CD14-positive monocyte (primary cell): Measurements from ENCODE around the gene GRIK4. TPM values are rescaled to one million over a fixed set of nuclear protein-coding genes. Genes with fewer than 3 reads are reported as not detected.

Source experiments
- DNase-seq, 3 donors: peaks; one replicate each; pipeline ENCODE4 v3.0.0-alpha.2; 2011 to 2022
- H2AFZ ChIP-seq: 2 replicates; pipeline ENCODE4 v1.6.0; 2012; ENCODE audit warnings: mild to moderate bottlenecking, low read depth, low read length, inconsistent platforms; ENCODE audit not compliant: insufficient read depth, poor library complexity, severe bottlenecking
- H3K27ac ChIP-seq, 2 donors: 1 replicate in 1 of 2; 2 replicates in 1 of 2; pipeline ENCODE4 v1.5.1; 2012 to 2013; ENCODE audit warnings: low read length in 2 of 2, control low read depth in 1 of 2, inconsistent platforms in 1 of 2, low read depth in 1 of 2, mild to moderate bottlenecking in 1 of 2
- H3K27me3 ChIP-seq, 2 donors: one replicate each; pipeline versions ENCODE4 v1.6.0 to v1.6.1; 2011 to 2013; ENCODE audit warnings: low read length in 2 of 2; ENCODE audit not compliant: control insufficient read depth in 2 of 2, insufficient read depth in 2 of 2
- H3K36me3 ChIP-seq, 2 donors: replicated peaks in 1 of 2; 1 replicate in 1 of 2; 2 replicates in 1 of 2; pipeline versions ENCODE4 v1.5.1 to v1.6.1; 2012 to 2013; ENCODE audit warnings: low read length in 2 of 2, control low read depth in 1 of 2, inconsistent platforms in 1 of 2, mild to moderate bottlenecking in 1 of 2; ENCODE audit not compliant: insufficient read depth in 2 of 2, control insufficient read depth in 1 of 2
- H3K4me1 ChIP-seq, 2 donors: 1 replicate in 1 of 2; 2 replicates in 1 of 2; pipeline versions ENCODE4 v1.5.1 to v1.6.1; 2012 to 2013; ENCODE audit warnings: low read length in 2 of 2, control low read depth in 1 of 2, inconsistent platforms in 1 of 2, mild to moderate bottlenecking in 1 of 2, moderate library complexity in 1 of 2; ENCODE audit not compliant: insufficient read depth in 2 of 2, control insufficient read depth in 1 of 2
- H3K4me2 ChIP-seq: replicated peaks from 2 replicates; pipeline ENCODE3; 2012; ENCODE audit warnings: low read length, moderate library complexity, mild to moderate bottlenecking; ENCODE audit not compliant: poor library complexity, severe bottlenecking; ENCODE audit errors: extremely low read depth
- H3K4me3 ChIP-seq, 3 experiments: fragments of 200-600 bp in 1 of 3; sonication (generic) in 1 of 3; replicated peaks in 1 of 3; 1 replicate in 2 of 3; 2 replicates in 1 of 3; pipeline ENCODE4 v1.5.1; 2011 to 2013; ENCODE audit warnings: low read length in 3 of 3, mild to moderate bottlenecking in 3 of 3, control low read depth in 2 of 3, low read depth in 2 of 3, inconsistent platforms in 1 of 3, moderate library complexity in 1 of 3
- H3K79me2 ChIP-seq: 2 replicates; pipeline ENCODE4 v1.6.0; 2012; ENCODE audit warnings: mild to moderate bottlenecking, control low read depth, inconsistent platforms, low read length, moderate library complexity; ENCODE audit not compliant: insufficient read depth
- H3K9ac ChIP-seq: 2 replicates; pipeline ENCODE4 v1.6.0; 2017; ENCODE audit warnings: low read length, mild to moderate bottlenecking; ENCODE audit not compliant: insufficient read depth, poor library complexity, severe bottlenecking
- H3K9me3 ChIP-seq, 2 donors: replicated peaks in 1 of 2; 1 replicate in 1 of 2; 2 replicates in 1 of 2; pipeline versions ENCODE4 v1.5.1 to v1.6.1; 2012 to 2013; ENCODE audit warnings: low read length in 2 of 2, control low read depth in 1 of 2; ENCODE audit not compliant: control insufficient read depth in 1 of 2, insufficient read depth in 1 of 2
- H4K20me1 ChIP-seq: 2 replicates; pipeline ENCODE4 v1.6.0; 2012; ENCODE audit warnings: mild to moderate bottlenecking, low read length, control low read depth, moderate library complexity; ENCODE audit not compliant: insufficient read depth
- H3K27ac Mint-ChIP-seq, 7 donors: one replicate each; pipeline ENCODE4 v1.8.0; 2020; ENCODE audit warnings: mild to moderate bottlenecking in 7 of 7, mixed read lengths in 7 of 7, moderate library complexity in 6 of 7, inconsistent platforms in 2 of 7
- H3K27me3 Mint-ChIP-seq, 3 donors: one replicate each; pipeline ENCODE4 v1.8.0; 2021 to 2022; ENCODE audit warnings: low read depth in 3 of 3, mild to moderate bottlenecking in 3 of 3, mixed read lengths in 3 of 3, moderate library complexity in 3 of 3, inconsistent platforms in 1 of 3
- H3K36me3 Mint-ChIP-seq, 2 donors: one replicate each; pipeline ENCODE4 v1.8.0; 2020; ENCODE audit warnings: mixed read lengths in 2 of 2, inconsistent platforms in 1 of 2, mild to moderate bottlenecking in 1 of 2
- H3K4me1 Mint-ChIP-seq: one replicate; pipeline ENCODE4 v1.8.0; 2020; ENCODE audit warnings: mild to moderate bottlenecking, mixed read lengths
- H3K4me3 Mint-ChIP-seq, 2 donors: one replicate each; pipeline ENCODE4 v1.8.0; 2020; ENCODE audit warnings: mild to moderate bottlenecking in 2 of 2, mixed read lengths in 2 of 2, moderate library complexity in 1 of 2
- H3K9me3 Mint-ChIP-seq, 7 donors: one replicate each; pipeline ENCODE4 v1.8.0; 2020 to 2022; ENCODE audit warnings: mixed read lengths in 7 of 7, mild to moderate bottlenecking in 6 of 7, moderate library complexity in 6 of 7, inconsistent platforms in 2 of 7
- CTCF ChIP-seq: fragments of 200-600 bp; IDR thresholded peaks from one replicate; pipeline ENCODE4 v1.8.0; 2022; ENCODE audit warnings: antibody characterized with exemption, mild to moderate bottlenecking
- WGBS: methylation state at CpG from one replicate; pipeline ENCODE4 v1.1.5; 2013; ENCODE audit warnings: missing lambda C conversion rate; ENCODE audit not compliant: insufficient coverage; 5-methylcytosine and 5-hydroxymethylcytosine counted together
- intact Hi-C, 2 donors: fragments of 100-400 bp; cut with micrococcal nuclease; formaldehyde crosslinking; loops; one replicate each; pipeline versions ENCODE4 v1.15.0 to v1.15.1; 2023
- polyA plus RNA-seq, 3 donors: library from polyadenylated mRNA; depleted of rRNA in 1 of 3; unstranded in 2 of 3; stranded (reverse) in 1 of 3; fragments of 300-500 nt in 2 of 3; fragments of >200 nt in 1 of 3; fragmentation: Illumina TruSeq in 2 of 3; gene quantifications; 1 replicate in 2 of 3; 2 replicates in 1 of 3; pipeline ENCODE4 v1.2.3, GENCODE V29; 2012 to 2021

The GRIK4 gene
- polyA plus RNA-seq, 3 donors = not detected

GRCh38 chr11:120494595-120494994 is 17.0 kb upstream of the GRIK4 start:
- no peak overlapping the region for H3K4me2 ChIP-seq
- Mint-ChIP-seq H3K36me3 (no peaks in the 10 kb centered on the region), H3K27ac (no peak overlapping the region), H3K9me3 (no peaks in the 10 kb centered on the region), H3K4me3 (no peak overlapping the region), H3K4me1 (no peaks in the 10 kb centered on the region), H3K27me3 (peaks cover 10 to 24% (median 14%) of the 10 kb centered on the region in 3 donors)
- no peak for DNase-seq
- H3K4me1 ChIP-seq = no peaks in the 10 kb centered on the region
- H3K27ac ChIP-seq = no peak overlapping the region
- H3K9me3 ChIP-seq = no peaks in the 10 kb centered on the region
- H4K20me1 ChIP-seq = no peaks in the 10 kb centered on the region
- intact Hi-C loops = no loop called here
- no peaks in the 10 kb centered on the region for H3K36me3 ChIP-seq
- H3K79me2 ChIP-seq = no peaks in the 10 kb centered on the region
- no CpG with 5 or more reads among the region's 2 CpGs for WGBS
- H3K9ac ChIP-seq = no peak overlapping the region
- H3K4me3 ChIP-seq = no peak overlapping the region
- peaks cover 8 to 12% of the 10 kb centered on the region in 2 donors for H3K27me3 ChIP-seq
- H2AFZ ChIP-seq = no peak overlapping the region
- no peak for TF ChIP-seq CTCF

- TF ChIP-seq CTCF = no peak
- H3K27ac ChIP-seq = no peak overlapping the region
- no peaks in the 10 kb centered on the region for H3K4me1 ChIP-seq
Observed at GRCh38 chr11:120499088-120499487, 12.5 kb upstream of the GRIK4 start.

More at GRCh38 chr11:120499088-120499487, 12.5 kb upstream of the GRIK4 start:
- Histone ChIP-seq H3K79me2 (no peaks in the 10 kb centered on the region), H2AFZ (no peak overlapping the region), H3K4me3 (no peak overlapping the region), H3K9ac (no peak overlapping the region), H3K4me2 (no peak overlapping the region), H3K27me3 (peaks cover 21 to 29% of the 10 kb centered on the region in 2 donors), H4K20me1 (no peaks in the 10 kb centered on the region), H3K36me3 (no peaks in the 10 kb centered on the region), H3K9me3 (no peaks in the 10 kb centered on the region)
- intact Hi-C loops = no loop called here
- Mint-ChIP-seq H3K27me3 (peaks cover 23 to 46% (median 28%) of the 10 kb centered on the region in 3 donors), H3K9me3 (peaks cover 0 to 1% (median 0%) of the 10 kb centered on the region in 7 donors), H3K27ac (no peak overlapping the region), H3K4me3 (no peak overlapping the region), H3K4me1 (no peaks in the 10 kb centered on the region), H3K36me3 (no peaks in the 10 kb centered on the region)
- no peak for DNase-seq
- WGBS = 89% methylated on average over 4 of the region's 8 CpGs
